ENCODE data around the gene SBNO2.
"Not testable (repeated sequence)": the region's sequence is repeated elsewhere in the genome, so short reads cannot be mapped to it uniquely, and the experiment has no call there.

SBNO2 gene

DNA sequence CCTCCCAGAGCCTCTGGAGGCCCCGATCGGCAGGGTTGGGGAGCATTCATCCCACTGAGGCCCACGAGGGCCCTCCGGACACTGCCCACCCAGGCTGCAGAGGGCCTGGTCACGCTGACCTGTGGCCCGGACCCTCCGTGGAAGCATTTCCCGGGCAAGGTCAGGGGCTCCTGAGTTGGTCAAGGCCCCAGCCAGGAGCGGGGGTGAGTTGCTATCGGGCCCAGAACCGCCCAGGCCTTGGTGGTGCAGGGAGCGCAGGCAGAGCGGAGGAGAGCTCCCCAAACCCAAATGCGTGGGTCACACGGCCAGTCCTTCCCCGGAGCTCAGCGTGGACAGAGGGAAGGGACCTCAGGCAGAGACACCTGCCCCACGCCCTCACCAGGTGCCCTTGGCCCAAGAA is 44.5 kb downstream of the SBNO2 start:
- H3K4me3 ChIP-seq (ENCODE audit: low read length): no peak overlapping the region
- no peaks in the 10 kb centered on the region for H3K36me3 ChIP-seq (replicated peaks; ENCODE audit: insufficient read depth, low read length)
- no peaks in the 10 kb centered on the region for H3K9me2 ChIP-seq (replicated peaks; ENCODE audit: insufficient read depth, low read length)
- H3K27me3 ChIP-seq (replicated peaks; ENCODE audit: insufficient read depth, low read length): no peaks in the 10 kb centered on the region
- H3K9ac ChIP-seq (ENCODE audit: low read length): no peak overlapping the region
- no peak overlapping the region for H3K4me2 ChIP-seq (ENCODE audit: low read depth, low read length)
- H3K4me1 ChIP-seq (ENCODE audit: low read length): peaks cover 30% of the 10 kb centered on the region; the same call in 1 of the 2 replicates
- no peak for TF ChIP-seq EZH2 (optimal IDR thresholded peaks at IDR 0.05; ENCODE audit: low read depth, low read length)
- TF ChIP-seq EZH2phosphoT487 (IDR thresholded peaks at IDR 0.05; ENCODE audit: low read length): no peak
- TF ChIP-seq, protein P1, sequence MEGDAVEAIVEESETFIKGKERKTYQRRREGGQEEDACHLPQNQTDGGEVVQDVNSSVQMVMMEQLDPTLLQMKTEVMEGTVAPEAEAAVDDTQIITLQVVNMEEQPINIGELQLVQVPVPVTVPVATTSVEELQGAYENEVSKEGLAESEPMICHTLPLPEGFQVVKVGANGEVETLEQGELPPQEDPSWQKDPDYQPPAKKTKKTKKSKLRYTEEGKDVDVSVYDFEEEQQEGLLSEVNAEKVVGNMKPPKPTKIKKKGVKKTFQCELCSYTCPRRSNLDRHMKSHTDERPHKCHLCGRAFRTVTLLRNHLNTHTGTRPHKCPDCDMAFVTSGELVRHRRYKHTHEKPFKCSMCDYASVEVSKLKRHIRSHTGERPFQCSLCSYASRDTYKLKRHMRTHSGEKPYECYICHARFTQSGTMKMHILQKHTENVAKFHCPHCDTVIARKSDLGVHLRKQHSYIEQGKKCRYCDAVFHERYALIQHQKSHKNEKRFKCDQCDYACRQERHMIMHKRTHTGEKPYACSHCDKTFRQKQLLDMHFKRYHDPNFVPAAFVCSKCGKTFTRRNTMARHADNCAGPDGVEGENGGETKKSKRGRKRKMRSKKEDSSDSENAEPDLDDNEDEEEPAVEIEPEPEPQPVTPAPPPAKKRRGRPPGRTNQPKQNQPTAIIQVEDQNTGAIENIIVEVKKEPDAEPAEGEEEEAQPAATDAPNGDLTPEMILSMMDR (IDR thresholded peaks at IDR 0.05; ENCODE audit: low read length): no peak
- H3F3A ChIP-seq (ENCODE audit: insufficient read depth, low read length): peaks cover 25% of the 10 kb centered on the region
- no peak overlapping the region for H3K27ac ChIP-seq (ENCODE audit: low read length)
- H3K79me2 ChIP-seq (ENCODE audit: low read length): peaks cover 72% of the 10 kb centered on the region
- DNase-seq: no peak
- H4K20me1 ChIP-seq (ENCODE audit: insufficient read depth, low read length): no peaks in the 10 kb centered on the region
- no peak overlapping the region for H2AFZ ChIP-seq (ENCODE audit: low read length)
- no peaks in the 10 kb centered on the region for H3K9me3 ChIP-seq (replicated peaks; ENCODE audit: insufficient read depth, low read length)

- H3K9ac ChIP-seq (ENCODE audit: low read length); H3K27ac ChIP-seq (ENCODE audit: low read length); DNase-seq; H2AFZ ChIP-seq (ENCODE audit: low read length); H3K9me3 ChIP-seq (replicated peaks; ENCODE audit: insufficient read depth, low read length); H3K27me3 ChIP-seq (replicated peaks; ENCODE audit: insufficient read depth, low read length); H3K4me3 ChIP-seq (ENCODE audit: low read length); H3K36me3 ChIP-seq (replicated peaks; ENCODE audit: insufficient read depth, low read length); H4K20me1 ChIP-seq (ENCODE audit: insufficient read depth, low read length); H3K9me2 ChIP-seq (replicated peaks; ENCODE audit: insufficient read depth, low read length); H3K4me2 ChIP-seq (ENCODE audit: low read depth, low read length): not testable (repeated sequence)
- peaks cover 25% of the 10 kb centered on the region for H3F3A ChIP-seq (ENCODE audit: insufficient read depth, low read length)
- peaks cover 26% of the 10 kb centered on the region; the same call in 1 of the 2 replicates for H3K4me1 ChIP-seq (ENCODE audit: low read length)
- peaks cover 73% of the 10 kb centered on the region for H3K79me2 ChIP-seq (ENCODE audit: low read length)
Observed at GRCh38 chr19:1129084-1129483, 45.0 kb downstream of the SBNO2 start.

GRCh38 chr19:1128106-1128505 is 46.0 kb downstream of the SBNO2 start:
- H3K79me2 ChIP-seq (ENCODE audit: low read length): peaks cover 68% of the 10 kb centered on the region
- no peak overlapping the region for H3K4me3 ChIP-seq (ENCODE audit: low read length)
- H3K36me3 ChIP-seq (replicated peaks; ENCODE audit: insufficient read depth, low read length): peaks cover 7% of the 10 kb centered on the region
- H3K27ac ChIP-seq (ENCODE audit: low read length): no peak overlapping the region
- H2AFZ ChIP-seq (ENCODE audit: low read length): no peak overlapping the region
- no peaks in the 10 kb centered on the region for H4K20me1 ChIP-seq (ENCODE audit: insufficient read depth, low read length)
- no peak overlapping the region for H3K4me2 ChIP-seq (ENCODE audit: low read depth, low read length)
- H3F3A ChIP-seq (ENCODE audit: insufficient read depth, low read length): peaks cover 22% of the 10 kb centered on the region
- H3K27me3 ChIP-seq (replicated peaks; ENCODE audit: insufficient read depth, low read length): no peaks in the 10 kb centered on the region
- no peak overlapping the region for H3K9ac ChIP-seq (ENCODE audit: low read length)
- TF ChIP-seq EZH2 (optimal IDR thresholded peaks at IDR 0.05; ENCODE audit: low read depth, low read length) (no peak), EZH2phosphoT487 (IDR thresholded peaks at IDR 0.05; ENCODE audit: low read length) (no peak)
- TF ChIP-seq, protein P1 (IDR thresholded peaks at IDR 0.05; ENCODE audit: low read length): no peak
- H3K9me3 ChIP-seq (replicated peaks; ENCODE audit: insufficient read depth, low read length): no peaks in the 10 kb centered on the region
- H3K4me1 ChIP-seq (ENCODE audit: low read length): peaks cover 22% of the 10 kb centered on the region; the same call in 1 of the 2 replicates
- H3K9me2 ChIP-seq (replicated peaks; ENCODE audit: insufficient read depth, low read length): no peaks in the 10 kb centered on the region
- DNase-seq: no peak

DNA sequence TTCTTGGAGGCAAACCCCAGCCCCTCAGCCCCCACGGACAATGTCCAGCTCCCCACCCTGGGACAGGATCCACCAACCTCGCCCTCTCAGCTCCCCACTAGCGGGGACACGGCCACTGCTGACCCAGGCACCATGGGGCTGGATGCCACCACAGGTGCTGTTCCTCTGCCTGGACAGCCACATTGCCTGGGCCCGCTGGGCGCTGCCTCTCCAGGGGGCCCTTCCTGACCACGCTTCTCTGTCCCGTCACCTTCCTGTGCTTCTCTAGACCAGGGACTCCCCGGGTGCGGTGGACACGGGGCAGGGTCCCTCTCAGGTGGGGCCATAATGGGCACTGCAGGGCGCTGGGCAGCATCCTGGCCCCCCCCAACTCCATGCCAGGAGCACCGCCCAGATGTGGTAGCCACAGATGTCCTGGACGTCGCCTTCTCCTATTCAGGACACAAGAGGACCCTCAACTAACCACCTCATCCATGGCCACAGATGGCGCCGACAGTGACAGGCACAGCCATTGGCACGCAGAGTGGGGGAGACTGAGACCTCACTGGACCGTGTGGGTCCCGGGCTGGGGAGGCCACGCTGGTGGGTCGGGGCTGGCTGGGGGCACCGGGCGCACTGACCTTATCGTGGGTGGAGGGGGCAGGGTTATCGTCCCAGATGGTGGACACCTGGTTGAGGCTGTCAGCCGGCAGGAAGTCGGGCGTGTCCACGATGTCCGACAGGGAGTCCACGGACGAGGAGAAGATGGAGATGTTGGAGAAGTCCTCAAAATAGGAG is 46.9 kb downstream of the SBNO2 start:
- Histone ChIP-seq H3K9ac (ENCODE audit: low read length) (no peak overlapping the region), H3K27ac (ENCODE audit: low read length) (no peak overlapping the region), H3K4me2 (ENCODE audit: low read depth, low read length) (no peak overlapping the region), H3K36me3 (replicated peaks; ENCODE audit: insufficient read depth, low read length) (peaks cover 12% of the 10 kb centered on the region), H3F3A (ENCODE audit: insufficient read depth, low read length) (peaks cover 12% of the 10 kb centered on the region), H4K20me1 (ENCODE audit: insufficient read depth, low read length) (no peaks in the 10 kb centered on the region), H2AFZ (ENCODE audit: low read length) (no peak overlapping the region), H3K4me3 (ENCODE audit: low read length) (no peak overlapping the region), H3K9me2 (replicated peaks; ENCODE audit: insufficient read depth, low read length) (no peaks in the 10 kb centered on the region), H3K9me3 (replicated peaks; ENCODE audit: insufficient read depth, low read length) (no peaks in the 10 kb centered on the region), H3K4me1 (ENCODE audit: low read length) (peaks cover 17% of the 10 kb centered on the region; the same call in 1 of the 2 replicates), H3K27me3 (replicated peaks; ENCODE audit: insufficient read depth, low read length) (no peaks in the 10 kb centered on the region), H3K79me2 (ENCODE audit: low read length) (peaks cover 59% of the 10 kb centered on the region)
- TF ChIP-seq EZH2phosphoT487 (IDR thresholded peaks at IDR 0.05; ENCODE audit: low read length) (no peak), EZH2 (optimal IDR thresholded peaks at IDR 0.05; ENCODE audit: low read depth, low read length) (no peak)
- TF ChIP-seq, protein P1 (IDR thresholded peaks at IDR 0.05; ENCODE audit: low read length): no peak
- no peak for DNase-seq
